Heart left ventricle (tissue), 16 donors: Measurements from ENCODE around the gene SRRT. TPM values are rescaled to one million over a fixed set of nuclear protein-coding genes. Genes with fewer than 3 reads are reported as not detected.
A peak's percentile ranks its signal among the peaks of the same experiment; 100 is the strongest.

Experiments used
- ATAC-seq, 4 donors: fragments of 200-7000 bp; cut with Tn5 transposase; one replicate each; pipeline ENCODE4 v1.9.1; 2020 to 2022; ENCODE audit warnings: moderate library complexity in 4 of 4, mild to moderate bottlenecking in 3 of 4, moderate number of reproducible peaks in 1 of 4
- DNase-seq, 5 donors: peaks; one replicate each; pipeline ENCODE4 v3.0.0-alpha.2; 2020
- H3K27ac ChIP-seq, 12 donors: fragments of 200-600 bp; sonication (generic) in 4 of 12; one replicate each; pipeline versions ENCODE4 v1.5.0 to v1.8.0; 2016 to 2022; ENCODE audit warnings: mild to moderate bottlenecking in 2 of 12
- H3K27me3 ChIP-seq, 9 donors: fragments of 200-600 bp; sonication (generic) in 2 of 9; one replicate each; pipeline versions ENCODE4 v1.5.1 to v1.8.0; 2016 to 2022; ENCODE audit warnings: mild to moderate bottlenecking in 3 of 9
- H3K36me3 ChIP-seq, 9 donors: fragments of 200-600 bp; sonication (generic) in 2 of 9; one replicate each; pipeline versions ENCODE4 v1.5.0 to v1.8.0; 2018 to 2022; ENCODE audit warnings: mild to moderate bottlenecking in 2 of 9
- H3K4me1 ChIP-seq, 12 donors: fragments of 200-600 bp; sonication (generic) in 4 of 12; one replicate each; pipeline versions ENCODE4 v1.5.0 to v1.8.0; 2016 to 2022; ENCODE audit warnings: mild to moderate bottlenecking in 3 of 12
- H3K4me3 ChIP-seq, 12 donors: fragments of 200-600 bp; sonication (generic) in 4 of 12; one replicate each; pipeline versions ENCODE4 v1.5.0 to v1.8.0; 2017 to 2022; ENCODE audit warnings: mild to moderate bottlenecking in 9 of 12, moderate library complexity in 4 of 12
- H3K9me3 ChIP-seq, 12 donors: fragments of 200-600 bp; sonication (generic) in 4 of 12; one replicate each; pipeline versions ENCODE4 v1.5.0 to v1.8.0; 2016 to 2022; ENCODE audit warnings: mild to moderate bottlenecking in 1 of 12
- POLR2A ChIP-seq, 2 donors: fragments of 450-650 bp; IDR thresholded peaks; one replicate each; pipeline ENCODE4 v1.6.1; 2017; ENCODE audit warnings: antibody characterized with exemption in 2 of 2, mild to moderate bottlenecking in 2 of 2, moderate library complexity in 2 of 2
- WGBS, 4 donors: extraction: QIAGEN DNeasy Blood & Tissue Kit in 2 of 4; methylation state at CpG; one replicate each; pipeline versions ENCODE4 v1.1.5 to v1.1.7; 2013 to 2018; 5-methylcytosine and 5-hydroxymethylcytosine counted together
- intact Hi-C, 10 donors: fragments of 100-400 bp; cut with DNase I; formaldehyde crosslinking; loops; one replicate each; pipeline versions ENCODE4 v1.11.1 to v1.14.2; 2022
- polyA plus RNA-seq, 2 donors: library from polyadenylated mRNA; stranded (reverse); fragments of 200-250 nt; gene quantifications; one replicate each; pipeline ENCODE4 v1.2.3, GENCODE V29; 2013
- total RNA-seq, 9 donors: library from RNA; depleted of rRNA in 2 of 9; stranded (reverse); fragments of >200 nt in 2 of 9; fragmentation: NEBNext Ultra II Directional in 3 of 9; extraction: Animal tissue kit (Norgen Biotek cat#: 25700) in 3 of 9; gene quantifications; one replicate each; pipeline versions ENCODE4 v1.1.0 to v1.2.4, GENCODE V29; 2016 to 2023
- TF ChIP-seq, protein P1 (sequence below), 12 donors: fragments of 200-600 bp; sonication (generic) in 4 of 12; IDR thresholded peaks; one replicate each; pipeline versions ENCODE4 v1.5.0 to v1.8.0; 2018 to 2022; ENCODE audit warnings: antibody characterized with exemption in 12 of 12, mild to moderate bottlenecking in 5 of 12
- donor health status: ischemic (EF 13 %, LVEDD 7.1; RV severe dilation, severe dysfunction).
- donor health status: healthy with polysubstance abuse.
- donor health status: DM: no; HTN: yes; CAD: no.
- donor health status: DM: no; HTN: no; CAD: no.
- donor health status: ischemic (EF 25% LVEDD 6.9; RV normal size, moderate dysfunction).
- donor health status: ischemic (EF 25% LVEDD 5.7; RV mildly dilated, moderate dysfunction).
- donor health status: healthy.
- donor health status: DM: yes; HTN: yes; CAD: no.
- donor health status: ischemic (EF 35%, LVEDD 5.7; RV mildly dilated, moderate dysfunction).
- donor health status: nonischemic (EF 11% LVEDD 7.7; RV severe dilation, severe dysfunction).
- donor health status: DM: yes; HTN: yes; CAD: no.
- donor health status: PGD.
- donor health status: ischemic (EF 29% LVEDD 5.4; RV normal size, mild dysfunction).
- donor health status: nonischemic (EF 23%, LVEDD 6.1; RV moderate dilation, normal function).

Gene SRRT
- total and polyA plus RNA-seq, 11 donors, result 31.0 to 62.2 (median 49.5) TPM

DNA sequence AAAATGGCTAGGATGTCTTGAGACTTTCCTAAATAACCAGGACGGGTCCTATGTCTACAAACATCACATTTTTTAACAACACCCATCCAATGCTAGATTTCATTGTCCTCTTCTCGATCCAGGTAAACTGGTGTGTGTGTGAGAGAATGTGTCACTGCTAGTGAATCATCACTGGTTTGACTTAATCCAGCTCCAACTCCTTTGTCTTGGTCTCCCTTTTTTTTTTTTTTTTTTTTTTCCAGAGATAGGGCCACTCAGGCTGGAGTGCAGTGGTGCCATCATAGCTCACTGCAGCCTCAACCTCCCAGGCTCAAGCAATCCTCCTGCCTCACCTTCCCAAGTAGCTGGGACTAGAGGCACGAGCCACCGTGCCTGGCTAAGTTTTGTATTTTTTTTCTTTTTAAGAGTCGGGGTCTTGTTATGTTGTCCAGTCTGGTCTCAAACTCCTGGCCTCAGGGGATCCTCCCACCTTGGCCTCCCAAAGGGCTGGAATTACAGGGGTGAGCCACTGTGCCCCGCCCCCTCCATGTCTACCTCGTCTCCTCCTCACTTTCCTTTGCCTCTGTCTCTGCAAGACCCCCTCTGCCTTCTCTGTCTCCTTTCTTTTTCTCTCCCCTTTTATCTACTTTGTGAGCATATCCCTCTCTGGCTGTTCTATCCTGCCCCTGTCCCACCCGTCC is 16.8 kb downstream of the SRRT start:
- intact Hi-C loops, result loop anchor here in 5 of 10 donors (5.0 to 10.0 kb wide), 7 partner anchors 186 to 403 kb away; no protein-coding TSS in a partner anchor
- H3K4me1 ChIP-seq, result peaks cover 8 to 63% (median 41%) of the 10 kb centered on the region in 12 donors
- peak in 1 of 5 donors; percentile 9 for DNase-seq

DNA sequence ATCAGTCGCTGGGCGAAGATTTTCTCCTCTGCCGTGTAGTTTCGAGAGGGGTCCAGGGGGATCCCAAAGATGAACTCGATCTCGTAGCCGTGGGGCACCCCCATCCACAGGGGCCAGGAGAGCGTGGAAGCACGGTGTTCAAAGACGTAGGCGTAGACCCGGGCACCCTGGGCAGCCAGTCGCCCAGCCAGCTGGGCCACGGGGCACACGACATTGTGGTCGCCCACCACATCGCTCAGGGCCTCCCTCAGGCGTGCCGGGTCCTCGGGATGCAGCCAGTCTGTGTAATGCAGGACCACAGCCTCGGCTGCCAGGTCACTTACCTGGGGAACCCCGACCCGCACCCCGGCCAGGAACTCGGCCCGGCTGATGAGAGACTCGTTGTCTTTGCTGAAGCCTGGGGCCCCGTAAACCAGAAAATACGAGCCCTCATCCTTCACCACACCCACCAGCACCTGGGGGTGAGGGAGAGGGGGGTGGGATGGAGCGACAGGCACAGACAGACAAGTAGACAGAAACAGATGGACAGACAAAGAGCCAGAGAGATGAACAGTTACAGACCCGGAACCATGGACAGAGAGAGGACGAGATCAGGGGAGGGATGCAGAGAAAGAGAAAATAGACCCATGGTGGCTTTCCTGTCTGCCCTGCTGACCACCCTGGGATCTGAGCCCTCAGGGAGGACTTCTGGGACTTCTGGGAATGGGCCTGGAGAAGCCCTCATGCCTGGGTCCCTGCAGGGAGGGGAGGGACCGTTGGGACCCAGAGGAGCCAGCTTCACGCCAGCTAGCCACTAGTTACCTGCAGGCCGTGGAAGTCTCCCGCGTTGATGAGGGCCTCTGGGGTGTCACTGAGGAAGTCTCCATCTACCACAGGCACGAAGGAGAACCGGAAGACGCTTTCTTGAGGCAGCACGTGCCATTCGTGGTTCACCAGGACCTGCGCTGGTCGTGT is 17.7 kb downstream of the SRRT start:
- Histone ChIP-seq H3K27me3 (peaks cover 17 to 59% (median 31%) of the 10 kb centered on the region in 9 donors), H3K36me3 (peaks cover 0 to 12% (median 10%) of the 10 kb centered on the region in 9 donors), H3K9me3 (no peaks in the 10 kb centered on the region), H3K27ac (no peak overlapping the region), H3K4me3 (no peak overlapping the region), H3K4me1 (peaks cover 8 to 62% (median 41%) of the 10 kb centered on the region in 12 donors)
- WGBS, 4 donors, result 90 to 92% (median 90%) methylated on average over 33 to 44 of the region's 44 CpGs
- intact Hi-C loops, result loop anchor here in 5 of 10 donors (5.0 to 10.0 kb wide), 7 partner anchors 185 to 402 kb away; no protein-coding TSS in a partner anchor
- no peak for ATAC-seq
- DNase-seq, result peak in 1 of 5 donors; percentile 39
- TF ChIP-seq POLR2A (IDR thresholded peaks at IDR 0.05), result no peak
- TF ChIP-seq, protein P1, sequence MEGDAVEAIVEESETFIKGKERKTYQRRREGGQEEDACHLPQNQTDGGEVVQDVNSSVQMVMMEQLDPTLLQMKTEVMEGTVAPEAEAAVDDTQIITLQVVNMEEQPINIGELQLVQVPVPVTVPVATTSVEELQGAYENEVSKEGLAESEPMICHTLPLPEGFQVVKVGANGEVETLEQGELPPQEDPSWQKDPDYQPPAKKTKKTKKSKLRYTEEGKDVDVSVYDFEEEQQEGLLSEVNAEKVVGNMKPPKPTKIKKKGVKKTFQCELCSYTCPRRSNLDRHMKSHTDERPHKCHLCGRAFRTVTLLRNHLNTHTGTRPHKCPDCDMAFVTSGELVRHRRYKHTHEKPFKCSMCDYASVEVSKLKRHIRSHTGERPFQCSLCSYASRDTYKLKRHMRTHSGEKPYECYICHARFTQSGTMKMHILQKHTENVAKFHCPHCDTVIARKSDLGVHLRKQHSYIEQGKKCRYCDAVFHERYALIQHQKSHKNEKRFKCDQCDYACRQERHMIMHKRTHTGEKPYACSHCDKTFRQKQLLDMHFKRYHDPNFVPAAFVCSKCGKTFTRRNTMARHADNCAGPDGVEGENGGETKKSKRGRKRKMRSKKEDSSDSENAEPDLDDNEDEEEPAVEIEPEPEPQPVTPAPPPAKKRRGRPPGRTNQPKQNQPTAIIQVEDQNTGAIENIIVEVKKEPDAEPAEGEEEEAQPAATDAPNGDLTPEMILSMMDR (IDR thresholded peaks at IDR 0.05), result no peak

More for the DNA sequence above, 16.8 kb downstream of the SRRT start:
- Histone ChIP-seq H3K27me3 (peaks cover 12 to 51% (median 22%) of the 10 kb centered on the region in 9 donors), H3K9me3 (no peaks in the 10 kb centered on the region), H3K27ac (no peak overlapping the region), H3K4me3 (peak overlapping the region in 1 of 12 donors; percentile 68), H3K36me3 (peaks cover 0 to 21% (median 20%) of the 10 kb centered on the region in 9 donors)
- no peak for ATAC-seq
- TF ChIP-seq, protein P1 (IDR thresholded peaks at IDR 0.05), result no peak
- no peak for TF ChIP-seq POLR2A (IDR thresholded peaks at IDR 0.05)
- WGBS, 4 donors, result 74 to 79% (median 75%) methylated on average over 8 of the region's 8 CpGs

DNA sequence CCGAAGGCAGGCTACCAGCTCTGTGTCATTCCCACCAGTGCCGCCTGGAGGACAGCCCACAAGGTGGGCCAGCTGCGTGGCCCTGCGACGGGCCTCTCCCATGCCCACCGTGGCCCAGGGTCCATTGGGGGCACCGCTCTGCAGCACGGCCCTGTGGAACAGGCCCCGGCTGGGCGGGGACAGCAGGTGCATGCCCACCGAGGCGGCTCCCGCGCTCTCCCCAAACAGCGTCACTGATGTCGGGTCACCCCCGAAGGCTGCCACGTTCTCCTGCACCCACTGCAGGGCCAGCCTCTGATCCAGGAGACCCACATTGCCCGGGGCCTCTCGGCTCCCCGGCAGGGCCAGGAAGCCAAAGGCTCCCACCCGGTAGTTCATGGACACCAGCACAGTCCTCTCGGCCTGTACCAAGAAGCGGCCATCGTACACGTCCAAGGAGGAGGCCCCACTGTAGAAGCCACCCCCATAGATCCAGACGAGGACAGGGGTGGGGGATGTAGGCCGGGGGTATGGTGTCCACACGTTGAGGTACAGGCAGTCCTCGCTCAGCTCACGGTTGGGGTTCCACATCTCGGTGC is 18.5 kb downstream of the SRRT start:
- ATAC-seq (no peak), DNase-seq (peak in 1 of 5 donors; percentile 24)
- Histone ChIP-seq H3K27me3 (peaks cover 21 to 67% (median 35%) of the 10 kb centered on the region in 9 donors), H3K4me1 (peaks cover 8 to 55% (median 36%) of the 10 kb centered on the region in 12 donors), H3K4me3 (no peak overlapping the region), H3K27ac (no peak overlapping the region), H3K36me3 (peaks cover 0 to 4% (median 3%) of the 10 kb centered on the region in 9 donors), H3K9me3 (no peaks in the 10 kb centered on the region)
- TF ChIP-seq, protein P1 (IDR thresholded peaks at IDR 0.05), result no peak
- TF ChIP-seq POLR2A (IDR thresholded peaks at IDR 0.05), result no peak
- 88 to 93% (median 90%) methylated on average over 18 to 32 of the region's 32 CpGs for WGBS, 4 donors
- intact Hi-C loops, result loop anchor here in 5 of 10 donors (5.0 to 10.0 kb wide), 7 partner anchors 184 to 401 kb away; no protein-coding TSS in a partner anchor
